IPS-18a (cell line): Measurements from ENCODE around the gene ACOT2.
"Not testable (repeated sequence)": the region's sequence is repeated elsewhere in the genome, so short reads cannot be mapped to it uniquely, and the experiment has no call there.

ENCODE experiments used
- H3K27ac ChIP-seq: one replicate; pipeline ENCODE4 v1.5.1; 2013; ENCODE audit warnings: low read length
- H3K27me3 ChIP-seq: one replicate; pipeline ENCODE4 v1.6.1; 2013; ENCODE audit warnings: mild to moderate bottlenecking, low read length; ENCODE audit not compliant: control insufficient read depth, insufficient read depth
- H3K36me3 ChIP-seq: one replicate; pipeline ENCODE4 v1.6.1; 2013; ENCODE audit warnings: low read depth, low read length; ENCODE audit not compliant: control insufficient read depth
- H3K4me1 ChIP-seq: one replicate; pipeline ENCODE4 v1.6.1; 2013; ENCODE audit warnings: low read depth, low read length; ENCODE audit not compliant: control insufficient read depth
- H3K4me3 ChIP-seq: one replicate; pipeline ENCODE4 v1.5.1; 2013; ENCODE audit warnings: low read length
- H3K9ac ChIP-seq: one replicate; pipeline ENCODE4 v1.6.1; 2013; ENCODE audit warnings: mild to moderate bottlenecking, low read length, moderate library complexity
- H3K9me3 ChIP-seq: one replicate; pipeline ENCODE4 v1.6.1; 2013; ENCODE audit warnings: low read depth, low read length; ENCODE audit not compliant: control insufficient read depth

Gene ACOT2

GRCh38 chr14:73569185-73569958 is at the start of gene ACOT2:
TSS of gene ACOT2 (plus strand) at chr14:73569213. CDS start at chr14:73569241, 28 bp downstream.
- Histone ChIP-seq H3K9ac (peak within 1 kb of the TSS; percentile 85), H3K4me3 (peak within 1 kb of the TSS; percentile 76)
- not testable (repeated sequence) for H3K36me3 ChIP-seq, H3K27me3 ChIP-seq, H3K4me1 ChIP-seq, H3K9me3 ChIP-seq, H3K27ac ChIP-seq

- H3K9ac ChIP-seq: no peak overlapping the region
- H3K4me1 ChIP-seq: no peaks in the 10 kb centered on the region
- H3K4me3 ChIP-seq: no peak overlapping the region
- H3K27ac ChIP-seq: no peak overlapping the region
- no peaks in the 10 kb centered on the region for H3K27me3 ChIP-seq
- H3K9me3 ChIP-seq: no peaks in the 10 kb centered on the region
- H3K36me3 ChIP-seq: no peaks in the 10 kb centered on the region
These were observed 47.8 kb upstream of the ACOT2 start for GRCh38 chr14:73521229-73521628.

- Histone ChIP-seq H3K9ac (no peak overlapping the region), H3K27ac (no peak overlapping the region), H3K27me3 (no peaks in the 10 kb centered on the region), H3K4me3 (no peak overlapping the region), H3K4me1 (no peaks in the 10 kb centered on the region), H3K9me3 (no peaks in the 10 kb centered on the region), H3K36me3 (no peaks in the 10 kb centered on the region)
These were observed 44.5 kb upstream of the ACOT2 start for GRCh38 chr14:73524493-73524892.

- no peaks in the 10 kb centered on the region for H3K9me3 ChIP-seq
- no peaks in the 10 kb centered on the region for H3K36me3 ChIP-seq
- no peaks in the 10 kb centered on the region for H3K4me1 ChIP-seq
- H3K27me3 ChIP-seq: no peaks in the 10 kb centered on the region
- no peak overlapping the region for H3K27ac ChIP-seq
- H3K9ac ChIP-seq: no peak overlapping the region
- no peak overlapping the region for H3K4me3 ChIP-seq
These were observed 42.7 kb upstream of the ACOT2 start for GRCh38 chr14:73526036-73526984.

- not testable (repeated sequence) for H3K4me1 ChIP-seq, H3K4me3 ChIP-seq, H3K9ac ChIP-seq, H3K9me3 ChIP-seq, H3K27ac ChIP-seq, H3K36me3 ChIP-seq, H3K27me3 ChIP-seq
These were observed 39.7 kb upstream of the ACOT2 start for GRCh38 chr14:73529356-73529755.

GRCh38 chr14:73531971-73532370 is 37.0 kb upstream of the ACOT2 start:
- H3K9me3 ChIP-seq, H3K4me1 ChIP-seq, H3K4me3 ChIP-seq, H3K27ac ChIP-seq, H3K36me3 ChIP-seq, H3K9ac ChIP-seq, H3K27me3 ChIP-seq: not testable (repeated sequence)

- H3K36me3 ChIP-seq, H3K4me1 ChIP-seq, H3K27me3 ChIP-seq, H3K9me3 ChIP-seq, H3K27ac ChIP-seq: not testable (repeated sequence)
- Histone ChIP-seq H3K9ac (peak overlapping the region; percentile 44), H3K4me3 (peak overlapping the region; percentile 52)
These were observed 31.6 kb upstream of the ACOT2 start for GRCh38 chr14:73537244-73538045.

GRCh38 chr14:73539017-73539416 is 30.0 kb upstream of the ACOT2 start:
- not testable (repeated sequence) for H3K9me3 ChIP-seq, H3K9ac ChIP-seq, H3K36me3 ChIP-seq, H3K27me3 ChIP-seq, H3K27ac ChIP-seq, H3K4me3 ChIP-seq, H3K4me1 ChIP-seq

- H3K36me3 ChIP-seq: not testable (repeated sequence)
These were observed 26.1 kb upstream of the ACOT2 start for GRCh38 chr14:73542961-73543360.

GRCh38 chr14:73545353-73545752 is 23.7 kb upstream of the ACOT2 start:
- not testable (repeated sequence) for H3K4me3 ChIP-seq, H3K27ac ChIP-seq, H3K27me3 ChIP-seq, H3K9ac ChIP-seq, H3K4me1 ChIP-seq, H3K36me3 ChIP-seq, H3K9me3 ChIP-seq

More at GRCh38 chr14:73542961-73543360, 26.1 kb upstream of the ACOT2 start:
- H3K27ac ChIP-seq, H3K4me1 ChIP-seq, H3K9ac ChIP-seq, H3K27me3 ChIP-seq, H3K9me3 ChIP-seq, H3K4me3 ChIP-seq: not testable (repeated sequence)

- not testable (repeated sequence) for H3K9ac ChIP-seq, H3K9me3 ChIP-seq, H3K36me3 ChIP-seq, H3K4me3 ChIP-seq, H3K27ac ChIP-seq, H3K4me1 ChIP-seq, H3K27me3 ChIP-seq
These were observed 19.9 kb upstream of the ACOT2 start for GRCh38 chr14:73549097-73549496.
